Activated CD8-positive, alpha-beta memory T cell treated with anti-CD3 and anti-CD28 coated beads, Interleukin-2, amount 50 U/mL, for 1 hour (primary cell): ENCODE results near the gene BEX4.

Source experiments
- DNase-seq: peaks from one replicate; pipeline ENCODE4 v3.0.0-alpha.2; 2020; ENCODE audit errors: extremely low read depth

Gene BEX4

DNA sequence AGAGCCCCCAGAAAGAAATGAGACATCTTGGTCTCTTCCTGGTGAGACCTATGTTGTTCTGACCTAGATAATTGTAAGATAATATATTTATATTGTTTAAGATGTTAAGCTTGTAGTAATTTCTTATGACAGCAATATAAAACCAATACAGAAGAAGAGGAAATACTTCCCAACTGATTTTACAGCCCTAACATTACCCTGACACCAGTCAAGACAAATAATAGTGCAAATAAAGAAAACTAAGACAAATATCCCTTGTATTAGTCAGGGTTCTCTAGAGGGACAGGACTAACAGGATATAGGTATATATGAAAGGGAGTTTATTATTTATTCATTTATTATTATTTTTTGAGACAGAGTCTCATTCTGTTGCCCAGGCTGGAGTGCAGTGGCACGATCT is 21.4 kb downstream of the BEX4 start:
- no peak for DNase-seq

DNA sequence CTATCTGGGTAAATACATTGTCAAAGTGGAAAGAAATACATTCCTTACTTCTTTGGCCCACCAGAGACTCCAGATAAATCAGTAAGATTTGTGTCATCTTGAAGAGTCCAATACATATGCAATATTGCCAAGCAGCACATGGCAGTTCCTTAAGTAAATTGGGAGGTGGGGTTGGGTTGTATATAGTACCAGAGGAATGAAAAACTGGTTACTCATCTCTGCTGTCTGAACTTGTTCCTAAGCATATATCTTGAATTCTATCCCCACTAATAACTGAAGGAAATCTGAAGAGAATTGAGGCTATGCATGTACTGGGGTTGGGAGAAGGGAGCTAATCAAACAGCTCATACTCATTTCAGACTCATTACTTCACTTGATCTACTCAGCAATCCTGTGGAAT is 25.2 kb downstream of the BEX4 start:
- DNase-seq, result no peak

DNA sequence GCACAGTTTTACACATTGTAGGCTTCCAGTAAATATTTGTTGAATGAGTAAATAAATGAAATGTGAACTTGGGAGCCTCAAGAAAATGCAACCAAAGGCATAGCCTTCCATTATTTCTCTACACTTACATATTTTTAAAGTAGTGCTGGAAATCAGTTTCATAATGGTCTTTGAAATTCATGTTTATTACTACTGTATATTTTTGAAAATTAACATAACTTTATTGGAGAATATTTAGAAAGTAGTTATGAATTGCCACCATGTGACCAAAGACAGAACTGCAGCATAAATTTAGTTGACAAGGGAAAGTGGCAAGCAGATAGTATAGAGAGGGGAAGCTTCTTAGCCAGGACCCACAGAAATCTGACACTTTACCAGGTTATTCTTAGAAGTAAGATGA is 33.6 kb downstream of the BEX4 start:
- DNase-seq, result no peak

DNA sequence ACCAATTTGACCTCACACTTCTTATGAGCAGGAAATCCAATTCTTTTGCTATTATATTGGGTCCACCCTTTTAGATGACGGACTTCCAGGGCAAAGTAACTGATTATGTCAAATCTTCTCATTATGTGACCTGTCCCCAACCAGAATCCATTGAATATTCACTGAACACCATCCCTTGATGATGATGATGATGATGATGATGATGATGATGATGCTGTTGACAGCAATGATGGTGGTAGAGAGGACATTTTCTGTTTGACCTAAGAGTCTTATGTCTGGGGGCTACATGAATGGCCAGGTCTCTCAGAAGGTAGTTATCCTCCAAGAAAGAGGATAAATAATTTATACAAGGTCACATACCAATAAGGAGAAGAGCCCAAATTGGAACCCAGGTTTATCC is 34.9 kb downstream of the BEX4 start:
- DNase-seq, result no peak

DNA sequence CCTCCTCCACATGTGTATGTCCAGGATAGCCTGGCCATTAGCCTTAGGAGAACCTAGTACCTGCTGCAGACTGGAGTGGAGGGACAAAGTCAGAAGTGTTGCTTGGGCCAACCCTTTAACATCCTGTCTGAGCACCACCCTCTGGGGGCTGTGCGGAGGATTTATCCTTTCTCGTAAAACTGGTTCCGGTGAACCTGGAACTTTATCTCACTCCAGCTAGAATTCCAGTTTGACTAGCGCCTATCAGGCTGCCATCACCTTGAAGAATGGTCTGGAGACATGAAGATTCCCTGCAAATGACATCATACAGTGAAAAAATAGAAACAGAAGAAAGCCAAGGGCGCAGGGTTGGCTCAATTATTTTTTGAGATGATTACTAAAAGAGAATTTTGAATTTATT is 36.1 kb downstream of the BEX4 start:
- no peak for DNase-seq

DNA sequence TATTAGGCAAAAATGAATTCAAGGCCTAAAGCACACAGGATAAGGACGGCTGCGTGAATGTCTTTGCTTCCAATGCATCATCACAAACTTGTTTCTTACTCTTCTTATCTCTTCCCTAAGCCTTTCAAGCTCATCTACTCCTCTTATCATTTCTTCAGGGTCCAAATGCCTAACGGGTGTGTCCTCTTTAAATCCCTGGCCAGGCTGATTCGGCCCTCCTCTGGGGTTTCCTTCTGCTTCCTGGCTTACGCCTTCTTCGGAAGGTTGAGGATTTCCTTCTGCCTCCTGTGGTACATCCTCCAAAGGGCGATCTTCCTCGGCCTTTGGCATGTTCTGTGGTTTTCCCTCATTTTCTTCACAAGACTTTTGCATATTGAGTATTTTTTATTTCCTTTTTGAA is 38.7 kb downstream of the BEX4 start:
- no peak for DNase-seq

DNA sequence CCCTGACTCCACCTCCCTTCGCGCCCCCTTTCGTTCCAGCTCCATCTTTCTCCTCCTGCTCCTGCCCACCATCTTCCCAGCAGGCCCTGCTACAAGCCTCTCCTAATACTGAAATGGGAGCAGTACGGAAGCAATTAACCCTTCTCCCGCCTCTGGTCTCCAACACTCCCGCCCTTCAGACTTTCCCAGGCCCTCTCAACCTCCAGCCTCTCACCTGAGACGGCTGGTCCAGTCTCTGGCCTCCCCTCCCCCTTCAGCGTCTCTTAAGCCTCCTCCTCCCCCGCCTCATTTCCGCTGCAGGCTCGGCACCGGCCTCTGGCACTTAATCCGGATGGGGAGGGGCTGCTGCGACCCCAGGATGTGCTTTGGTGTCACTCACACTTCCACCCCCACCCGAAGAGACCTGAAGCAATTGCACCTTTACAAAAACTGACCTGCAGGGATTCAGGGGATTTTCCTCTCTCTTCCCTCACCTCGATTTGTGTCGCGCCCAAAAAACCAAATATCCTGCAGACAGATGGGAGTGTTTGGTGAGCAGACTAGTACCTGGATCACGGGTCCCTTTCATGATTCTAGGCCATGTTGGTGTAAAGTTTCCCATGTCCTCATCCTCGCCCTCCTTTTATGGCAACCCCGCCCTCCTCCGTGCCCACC is 39.4 kb downstream of the BEX4 start:
- no peak for DNase-seq

DNA sequence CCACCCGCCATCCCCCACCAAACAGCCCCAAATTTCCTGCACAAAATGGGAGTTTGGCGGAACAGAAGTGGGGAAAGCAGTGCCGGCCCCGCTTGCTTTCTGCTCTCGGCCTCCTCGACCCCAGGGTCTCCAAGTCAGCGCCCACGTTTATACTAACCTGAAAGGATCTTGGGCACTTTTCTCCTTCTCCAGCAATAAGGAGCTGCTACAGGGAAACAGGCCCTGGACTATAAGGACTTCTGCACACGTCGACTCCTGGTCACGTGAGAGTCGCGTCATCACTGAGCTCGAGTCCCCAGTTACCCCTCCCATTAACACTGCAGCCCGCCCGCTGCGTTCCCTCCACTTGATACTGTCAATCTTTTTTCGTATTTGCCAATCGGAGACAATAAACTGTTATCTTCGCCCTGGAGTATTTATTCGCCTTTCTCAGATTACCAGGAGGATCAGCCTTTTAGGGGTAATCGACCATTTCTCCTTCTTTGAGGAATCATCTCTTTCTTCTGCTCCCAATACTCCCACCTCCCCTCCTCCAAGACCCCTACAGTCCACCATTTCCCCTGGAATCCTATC is 40.1 kb downstream of the BEX4 start, which contains the start of gene TCEAL8:
TCEAL8 (minus strand) TSS at position 235 of the 573 bp plus-strand sequence. CDS start 1,176 bp downstream, outside the sequence.
- peak; percentile 24 for DNase-seq

DNA sequence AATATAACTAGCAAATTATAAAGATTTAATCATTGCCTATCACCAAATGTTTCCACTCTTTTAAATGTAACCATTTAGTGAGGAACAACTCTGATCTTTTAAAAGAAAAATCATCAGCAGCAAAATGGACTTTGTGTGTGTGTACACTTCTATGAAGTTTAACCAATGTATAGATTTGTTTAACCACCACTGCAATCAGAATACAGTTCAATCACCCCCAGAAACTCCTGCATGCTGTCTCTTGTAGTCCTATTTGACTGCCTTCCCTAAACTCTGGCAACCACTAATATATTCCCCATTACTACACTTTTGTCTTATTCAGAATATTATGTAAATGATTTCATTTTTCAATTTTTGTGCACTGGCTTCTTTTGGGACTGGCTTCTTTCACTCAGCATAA is 41.7 kb downstream of the BEX4 start:
- DNase-seq, result no peak

DNA sequence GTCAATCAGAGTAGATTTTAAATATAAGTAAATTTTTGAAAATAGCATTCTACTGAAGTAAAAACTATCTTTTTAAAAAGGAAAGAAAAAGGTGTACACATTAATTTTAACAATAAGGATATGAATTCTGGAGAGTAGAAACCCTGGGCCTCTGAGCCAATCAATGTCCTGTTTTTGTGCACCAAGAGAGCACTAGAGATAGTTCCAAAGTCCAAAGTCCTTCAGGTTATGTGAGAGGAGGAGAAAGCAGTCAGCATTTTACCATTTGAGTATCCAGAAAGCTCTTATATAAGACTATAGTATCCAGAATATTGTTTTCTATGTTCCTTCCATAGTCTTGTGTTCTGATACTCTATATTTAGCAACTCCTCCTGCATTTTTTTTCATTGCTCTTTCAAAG is 43.4 kb downstream of the BEX4 start:
- no peak for DNase-seq
